ENCODE measurements around the gene NOL9. TPM values are rescaled to one million over a fixed set of nuclear protein-coding genes. Genes with fewer than 3 reads are reported as not detected.

NOL9 gene
- total and polyA plus RNA-seq, 10 of the 15 experiments (the other 5 are each of a cell fraction or from before 2014, with no cell fraction given), result 3.9 to 35.9 (median 23.0) TPM

DNA sequence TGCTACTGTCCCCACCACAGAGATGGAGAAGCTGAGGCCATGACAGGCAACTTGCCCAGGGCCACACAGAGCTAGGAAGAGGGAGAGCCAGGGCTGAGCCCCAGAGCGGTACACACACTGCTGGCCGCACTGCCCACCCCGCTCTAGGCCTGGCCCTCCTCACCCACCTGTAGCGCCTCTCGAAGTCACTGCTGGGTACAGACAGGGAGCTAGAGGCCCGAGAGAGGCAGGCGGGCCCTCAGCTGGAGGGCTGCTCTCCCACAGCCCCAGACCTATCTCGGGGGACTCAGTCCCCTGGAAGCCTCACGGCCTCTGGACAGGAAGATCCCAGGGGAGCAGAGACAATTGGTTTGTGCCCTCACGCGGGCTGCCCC, 45.5 kb downstream of the NOL9 start:
- RAD21 ChIA-PET (ENCODE audit: unreplicated experiment), result no interaction called here
- H3K4me2 ChIP-seq (ENCODE audit: control insufficient read depth, insufficient read depth), result no peak overlapping the region
- intact Hi-C loops (cut with micrococcal nuclease; ENCODE audit: unreplicated experiment) (no loop called here), in situ Hi-C loops (cut with MboI) (no loop called here)
- WGBS (ENCODE audit: insufficient coverage, insufficient replicate concordance, low lambda C conversion rate, missing lambda C conversion rate), result 41% methylated on average over 11 of the region's 11 CpGs
- no peak overlapping the region for H3K27ac ChIP-seq (ENCODE audit: control insufficient read depth, insufficient read depth)
- H3K79me2 ChIP-seq (ENCODE audit: control insufficient read depth, insufficient read depth, low read length), result no peaks in the 10 kb centered on the region
- H3K27me3 ChIP-seq (replicated peaks in 1 of 2; ENCODE audit: control insufficient read depth in 2 of 2, insufficient read depth in 2 of 2, low read length in 1 of 2), result no peaks in the 10 kb centered on the region; a peak in 1 of 4 replicates
- H3K4me1 ChIP-seq (ENCODE audit: control insufficient read depth, insufficient read depth, low read length), result no peaks in the 10 kb centered on the region
- no peaks in the 10 kb centered on the region for H3K36me3 ChIP-seq (ENCODE audit: control insufficient read depth in 2 of 2, insufficient read depth in 2 of 2, low read length in 1 of 2)
- CTCF ChIA-PET, result interaction anchor here (0.6 to 1.2 kb wide), 2 partner anchors 138 to 211 kb away, joined by 3 to 4 read pairs; no protein-coding TSS in a partner anchor
- H3K9me3 ChIP-seq (replicated peaks; ENCODE audit: control insufficient read depth, insufficient read depth, low read length), result no peaks in the 10 kb centered on the region
- TF ChIP-seq KDM1A (IDR thresholded peaks at IDR 0.05; ENCODE audit: borderline replicate concordance) (no peak), PAX5 (IDR thresholded peaks at IDR 0.05; ENCODE audit: borderline replicate concordance, low read depth, low read length) (no peak), ZNF622 (IDR thresholded peaks at IDR 0.05) (no peak), KAT2A (conservative IDR thresholded peaks at IDR 0.05; ENCODE audit: control insufficient read depth, low read depth, low read length) (no peak), EZH2 (IDR thresholded peaks at IDR 0.05; ENCODE audit: borderline replicate concordance, control insufficient read depth, low read depth, low read length) (no peak), HDGF (IDR thresholded peaks at IDR 0.05) (no peak), SP1 (IDR thresholded peaks at IDR 0.05; ENCODE audit: low read depth, low read length) (no peak), TCF3 (IDR thresholded peaks at IDR 0.05; ENCODE audit: borderline replicate concordance, insufficient read depth, low read depth, low read length) (no peak), NFIC (IDR thresholded peaks at IDR 0.05; ENCODE audit: low read depth, low read length) (no peak), KLF5 (IDR thresholded peaks at IDR 0.05; ENCODE audit: partially characterized antibody) (no peak), CREM (IDR thresholded peaks at IDR 0.05; ENCODE audit: low read depth) (no peak), SMC3 (IDR thresholded peaks at IDR 0.05; ENCODE audit: borderline replicate concordance, low read length) (no peak), STAT3 (IDR thresholded peaks at IDR 0.05; ENCODE audit: low read depth, low read length) (no peak), YY1 (IDR thresholded peaks at IDR 0.05; ENCODE audit: low read depth, low read length) (no peak), CEBPB (IDR thresholded peaks at IDR 0.05; ENCODE audit: borderline replicate concordance in 1 of 2, low read depth in 2 of 2, low read length in 2 of 2) (no peak), CHD2 (IDR thresholded peaks at IDR 0.05; ENCODE audit: borderline replicate concordance, low read depth, low read length) (no peak), ZSCAN29 (IDR thresholded peaks at IDR 0.05) (no peak)
- TF ChIP-seq, protein P1, sequence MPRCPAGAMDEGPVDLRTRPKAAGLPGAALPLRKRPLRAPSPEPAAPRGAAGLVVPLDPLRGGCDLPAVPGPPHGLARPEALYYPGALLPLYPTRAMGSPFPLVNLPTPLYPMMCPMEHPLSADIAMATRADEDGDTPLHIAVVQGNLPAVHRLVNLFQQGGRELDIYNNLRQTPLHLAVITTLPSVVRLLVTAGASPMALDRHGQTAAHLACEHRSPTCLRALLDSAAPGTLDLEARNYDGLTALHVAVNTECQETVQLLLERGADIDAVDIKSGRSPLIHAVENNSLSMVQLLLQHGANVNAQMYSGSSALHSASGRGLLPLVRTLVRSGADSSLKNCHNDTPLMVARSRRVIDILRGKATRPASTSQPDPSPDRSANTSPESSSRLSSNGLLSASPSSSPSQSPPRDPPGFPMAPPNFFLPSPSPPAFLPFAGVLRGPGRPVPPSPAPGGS (IDR thresholded peaks at IDR 0.05; ENCODE audit: borderline replicate concordance, insufficient read depth, low read depth, low read length, poor library complexity, severe bottlenecking), result no peak
- TF ChIP-seq, protein P2, sequence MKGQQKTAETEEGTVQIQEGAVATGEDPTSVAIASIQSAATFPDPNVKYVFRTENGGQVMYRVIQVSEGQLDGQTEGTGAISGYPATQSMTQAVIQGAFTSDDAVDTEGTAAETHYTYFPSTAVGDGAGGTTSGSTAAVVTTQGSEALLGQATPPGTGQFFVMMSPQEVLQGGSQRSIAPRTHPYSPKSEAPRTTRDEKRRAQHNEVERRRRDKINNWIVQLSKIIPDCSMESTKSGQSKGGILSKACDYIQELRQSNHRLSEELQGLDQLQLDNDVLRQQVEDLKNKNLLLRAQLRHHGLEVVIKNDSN (IDR thresholded peaks at IDR 0.05; ENCODE audit: borderline replicate concordance, extremely low read length, insufficient read depth, low read depth, low read length), result no peak
- TF ChIP-seq, protein P3, sequence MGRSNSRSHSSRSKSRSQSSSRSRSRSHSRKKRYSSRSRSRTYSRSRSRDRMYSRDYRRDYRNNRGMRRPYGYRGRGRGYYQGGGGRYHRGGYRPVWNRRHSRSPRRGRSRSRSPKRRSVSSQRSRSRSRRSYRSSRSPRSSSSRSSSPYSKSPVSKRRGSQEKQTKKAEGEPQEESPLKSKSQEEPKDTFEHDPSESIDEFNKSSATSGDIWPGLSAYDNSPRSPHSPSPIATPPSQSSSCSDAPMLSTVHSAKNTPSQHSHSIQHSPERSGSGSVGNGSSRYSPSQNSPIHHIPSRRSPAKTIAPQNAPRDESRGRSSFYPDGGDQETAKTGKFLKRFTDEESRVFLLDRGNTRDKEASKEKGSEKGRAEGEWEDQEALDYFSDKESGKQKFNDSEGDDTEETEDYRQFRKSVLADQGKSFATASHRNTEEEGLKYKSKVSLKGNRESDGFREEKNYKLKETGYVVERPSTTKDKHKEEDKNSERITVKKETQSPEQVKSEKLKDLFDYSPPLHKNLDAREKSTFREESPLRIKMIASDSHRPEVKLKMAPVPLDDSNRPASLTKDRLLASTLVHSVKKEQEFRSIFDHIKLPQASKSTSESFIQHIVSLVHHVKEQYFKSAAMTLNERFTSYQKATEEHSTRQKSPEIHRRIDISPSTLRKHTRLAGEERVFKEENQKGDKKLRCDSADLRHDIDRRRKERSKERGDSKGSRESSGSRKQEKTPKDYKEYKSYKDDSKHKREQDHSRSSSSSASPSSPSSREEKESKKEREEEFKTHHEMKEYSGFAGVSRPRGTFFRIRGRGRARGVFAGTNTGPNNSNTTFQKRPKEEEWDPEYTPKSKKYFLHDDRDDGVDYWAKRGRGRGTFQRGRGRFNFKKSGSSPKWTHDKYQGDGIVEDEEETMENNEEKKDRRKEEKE (IDR thresholded peaks at IDR 0.05), result no peak
- no peaks in the 10 kb centered on the region; the same call in 1 of the 2 replicates for H4K20me1 ChIP-seq (ENCODE audit: control insufficient read depth, insufficient read depth)
- SMC1A ChIA-PET (ENCODE audit: uncharacterized antibody, unreplicated experiment), result no interaction called here
- H2AFZ ChIP-seq (ENCODE audit: control insufficient read depth, low read depth, low read length), result no peak overlapping the region
- H3K9ac ChIP-seq (ENCODE audit: control insufficient read depth, insufficient read depth, low read length), result no peak overlapping the region
- ATAC-seq, result no peak
- DNase-seq (ENCODE audit: low read depth, low spot score), result no peak
- no peak for FAIRE-seq
- BruUV-seq (replicated peaks), result no TSS peak
- POLR2A ChIA-PET, result no interaction called here
- H3K4me3 ChIP-seq, result no peak overlapping the region
